ENCODE data around the gene MID1.
A peak's percentile ranks its signal among the peaks of the same experiment; 100 is the strongest.

The MID1 gene

DNA sequence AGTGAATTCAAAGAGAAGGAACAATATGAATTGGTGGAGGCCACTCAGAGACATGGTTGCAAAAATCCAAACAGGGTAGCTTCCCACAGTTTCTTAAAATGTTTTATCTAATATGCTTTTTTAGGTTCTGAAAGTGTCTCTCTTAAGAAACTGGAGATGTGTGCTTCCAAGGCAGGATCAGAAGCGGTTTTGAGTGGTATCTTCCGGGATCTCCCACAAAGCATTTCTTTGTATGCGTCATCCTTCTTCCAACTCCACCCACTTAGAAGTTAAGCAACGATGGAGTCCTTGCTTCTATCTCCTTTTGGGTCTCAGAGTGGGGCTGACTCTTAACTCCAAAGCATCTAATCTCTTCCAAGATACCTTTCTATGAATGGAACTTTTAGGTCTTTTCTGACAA, 196.7 kb downstream of the MID1 start:
- no peak for DNase-seq

DNA sequence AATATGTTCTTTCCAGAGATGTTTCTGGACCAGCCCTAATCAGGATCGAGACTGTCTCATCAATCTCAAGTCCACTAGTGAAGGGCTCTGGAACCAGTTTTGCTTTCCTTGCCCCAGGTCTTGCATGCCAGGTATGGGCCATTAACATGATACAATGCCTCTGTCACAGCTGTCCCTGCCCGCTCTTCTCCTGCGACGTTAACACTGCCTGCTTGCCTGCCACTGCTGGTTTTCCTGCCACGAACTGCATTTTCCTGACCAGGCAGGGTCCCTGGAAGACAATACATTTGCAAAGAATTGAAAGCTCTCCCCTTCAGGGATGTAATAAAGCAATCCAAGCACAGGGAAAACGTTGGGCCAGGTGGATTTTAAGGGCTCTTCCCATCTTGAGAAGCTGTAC, 200.3 kb downstream of the MID1 start:
- DNase-seq, result no peak

GRCh38 chrX:10416424-10416823, 204.0 kb downstream of the MID1 start:
- no peak for DNase-seq

GRCh38 chrX:10415306-10416001, 204.9 kb downstream of the MID1 start:
- peak; percentile 16 for DNase-seq

GRCh38 chrX:10414862-10415261, 205.5 kb downstream of the MID1 start:
- peak; percentile 29 for DNase-seq

DNA sequence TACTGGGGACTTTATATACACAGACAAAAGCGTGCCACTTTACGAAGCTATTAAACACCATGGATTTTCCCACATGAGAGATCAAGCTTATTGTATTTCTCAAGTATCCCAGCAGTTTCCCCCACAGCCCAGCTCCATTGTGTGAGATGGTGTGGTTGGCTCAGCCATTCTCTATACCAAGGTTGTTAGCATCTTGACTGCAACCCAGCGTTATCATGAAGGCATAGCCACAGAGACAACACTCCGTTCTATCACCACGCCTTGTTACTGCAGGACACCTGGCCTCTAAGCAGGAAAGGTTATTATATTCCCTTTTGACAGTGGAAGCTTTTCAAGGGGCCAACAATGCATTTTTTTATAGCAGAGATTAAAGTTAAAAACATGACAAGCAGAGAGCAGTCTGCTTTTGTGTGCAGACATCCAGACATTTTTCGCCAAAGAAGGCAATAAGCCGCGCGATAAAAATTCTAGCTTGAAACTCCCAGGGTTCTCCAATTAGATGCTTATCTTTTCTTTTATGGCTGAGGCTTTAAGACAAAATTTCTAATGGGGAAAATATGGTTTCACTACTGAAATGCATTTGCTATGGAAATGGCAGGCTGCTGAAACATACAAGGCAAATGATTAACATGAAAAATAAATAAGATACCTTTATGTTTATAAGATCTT, 206.1 kb downstream of the MID1 start:
- DNase-seq, result no peak

- DNase-seq, result no peak
These were observed 215.9 kb downstream of the MID1 start for GRCh38 chrX:10404436-10404835.

GRCh38 chrX:10401239-10401638, 219.1 kb downstream of the MID1 start:
- DNase-seq, result no peak

- no peak for DNase-seq
These were observed 221.2 kb downstream of the MID1 start for GRCh38 chrX:10399043-10399741.

DNA sequence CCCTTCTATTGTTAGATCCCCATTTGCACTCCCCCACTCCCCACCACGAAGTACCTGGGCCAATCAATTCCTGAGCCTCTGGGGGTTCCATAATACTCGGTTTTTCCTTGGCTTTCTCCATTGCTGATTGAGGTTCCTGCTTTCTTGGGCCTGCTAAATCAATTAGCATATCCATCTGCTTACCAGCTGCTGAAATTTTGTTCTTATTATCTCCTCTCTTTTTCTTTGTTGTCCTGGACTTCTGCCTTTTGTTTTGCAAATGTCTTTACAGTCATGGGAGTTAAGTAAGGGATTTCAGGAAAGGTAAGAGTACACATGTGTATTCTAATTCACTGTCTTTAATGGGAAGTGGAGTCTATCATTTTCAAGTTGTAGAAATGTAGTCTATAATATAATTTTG, 222.2 kb downstream of the MID1 start:
- no peak for DNase-seq

GRCh38 chrX:10397349-10397748, 223.0 kb downstream of the MID1 start:
- DNase-seq, result no peak

GRCh38 chrX:10395643-10396042, 224.7 kb downstream of the MID1 start:
- DNase-seq, result no peak

All from kidney glomerular epithelial cell (primary cell).